Posterior vena cava (tissue), 2 donors: ENCODE measurements around the gene CORO2B. TPM values are rescaled to one million over a fixed set of nuclear protein-coding genes. Genes with fewer than 3 reads are reported as not detected.
A peak's percentile ranks its signal among the peaks of the same experiment; 100 is the strongest.

Experiments
- DNase-seq: peaks from one replicate; pipeline ENCODE4 v3.0.0-alpha.2; 2020; ENCODE audit warnings: low spot score
- intact Hi-C, 2 donors: fragments of 100-400 bp; cut with DNase I; formaldehyde crosslinking; loops; one replicate each; pipeline versions ENCODE4 v1.14.1 to v1.14.2; 2022 to 2023
- total RNA-seq, 2 donors: library from RNA; stranded (reverse); fragmentation: NEBNext Ultra II Directional; extraction: Animal tissue kit (Norgen Biotek cat#: 25700); gene quantifications; one replicate each; pipeline ENCODE4 v1.2.1, GENCODE V29; 2021
- donor health status: DM: yes; HTN: yes; CAD: no.
- donor health status: DM: yes; HTN: yes; CAD: no.

The CORO2B gene
- total RNA-seq, 2 donors from 2014 or later = 7.2 to 11.7 TPM

GRCh38 chr15:68615811-68616210, 37.0 kb downstream of the CORO2B start:
- no peak for DNase-seq
- intact Hi-C loops = no loop called here

- no peak for DNase-seq
- intact Hi-C loops = no loop called here
Measured at GRCh38 chr15:68616397-68616796, 37.6 kb downstream of the CORO2B start.

- intact Hi-C loops = no loop called here
- no peak for DNase-seq
Measured at GRCh38 chr15:68617001-68617400, 38.2 kb downstream of the CORO2B start.

GRCh38 chr15:68617777-68618176, 39.0 kb downstream of the CORO2B start:
- intact Hi-C loops = no loop called here
- no peak for DNase-seq

GRCh38 chr15:68618394-68618793, 39.6 kb downstream of the CORO2B start:
- no peak for DNase-seq
- intact Hi-C loops = no loop called here

- intact Hi-C loops = no loop called here
- DNase-seq = no peak
Measured at GRCh38 chr15:68618908-68619698, 40.3 kb downstream of the CORO2B start.

GRCh38 chr15:68620721-68621527, 42.1 kb downstream of the CORO2B start:
- intact Hi-C loops = no loop called here
- DNase-seq = peak; percentile 97

- intact Hi-C loops = no loop called here
- DNase-seq = no peak
Measured at GRCh38 chr15:68621535-68621934, 42.7 kb downstream of the CORO2B start.

GRCh38 chr15:68623301-68623892, 44.6 kb downstream of the CORO2B start:
- intact Hi-C loops = no loop called here
- no peak for DNase-seq

GRCh38 chr15:68625853-68626252, 47.1 kb downstream of the CORO2B start:
- intact Hi-C loops = no loop called here
- DNase-seq = no peak

- intact Hi-C loops = no loop called here
- no peak for DNase-seq
Measured at GRCh38 chr15:68626283-68626682, 47.5 kb downstream of the CORO2B start.

GRCh38 chr15:68626739-68627138, 47.9 kb downstream of the CORO2B start:
- intact Hi-C loops = no loop called here
- DNase-seq = no peak

GRCh38 chr15:68627476-68627875, 48.7 kb downstream of the CORO2B start:
- no peak for DNase-seq
- intact Hi-C loops = no loop called here

- intact Hi-C loops = no loop called here
- no peak for DNase-seq
Measured at GRCh38 chr15:68627995-68628394, 49.2 kb downstream of the CORO2B start.

- no peak for DNase-seq
- intact Hi-C loops = no loop called here
Measured at GRCh38 chr15:68629519-68630210, 50.9 kb downstream of the CORO2B start.

- peak; percentile 5 for DNase-seq
- intact Hi-C loops = no loop called here
Measured at GRCh38 chr15:68630211-68630555, 51.4 kb downstream of the CORO2B start.

GRCh38 chr15:68630836-68631235, 52.0 kb downstream of the CORO2B start:
- DNase-seq = no peak
- intact Hi-C loops = no loop called here

GRCh38 chr15:68631601-68632051, 52.8 kb downstream of the CORO2B start:
- DNase-seq = peak; percentile 37
- intact Hi-C loops = no loop called here

- intact Hi-C loops = no loop called here
- peak; percentile 36 for DNase-seq
Measured at GRCh38 chr15:68632101-68632500, 53.3 kb downstream of the CORO2B start.
